GM19438 (cell line): ENCODE measurements around the gene EPB41L5.
"Not testable (repeated sequence)": the region's sequence is repeated elsewhere in the genome, so short reads cannot be mapped to it uniquely, and the experiment has no call there.

Experiments
- ATAC-seq: cut with Tn5 transposase; IDR thresholded peaks from one replicate; pipeline ENCODE4 v1.9.1; 2021; ENCODE audit warnings: low read depth; ENCODE audit not compliant: unreplicated experiment

EPB41L5 gene

GRCh38 chr2:120189189-120189588 is 176.3 kb downstream of the EPB41L5 start:
- ATAC-seq: no peak

GRCh38 chr2:120192280-120192679 is 179.4 kb downstream of the EPB41L5 start:
- ATAC-seq: no peak

GRCh38 chr2:120195553-120195952 is 182.7 kb downstream of the EPB41L5 start:
- ATAC-seq: no peak

- ATAC-seq: not testable (repeated sequence)
Measured at GRCh38 chr2:120199817-120200459, 187.1 kb downstream of the EPB41L5 start.

GRCh38 chr2:120203251-120204021 is 190.6 kb downstream of the EPB41L5 start:
- no peak for ATAC-seq

- ATAC-seq: no peak
Measured at GRCh38 chr2:120204022-120204405, 191.1 kb downstream of the EPB41L5 start.

GRCh38 chr2:120204417-120204816 is 191.5 kb downstream of the EPB41L5 start:
- no peak for ATAC-seq

- ATAC-seq: no peak
Measured at GRCh38 chr2:120204945-120205670, 192.2 kb downstream of the EPB41L5 start.

- no peak for ATAC-seq
Measured at GRCh38 chr2:120206022-120206581, 193.2 kb downstream of the EPB41L5 start.

GRCh38 chr2:120208381-120209353 is 195.8 kb downstream of the EPB41L5 start:
- ATAC-seq: no peak

- ATAC-seq: no peak
Measured at GRCh38 chr2:120209427-120210269, 196.8 kb downstream of the EPB41L5 start.

- no peak for ATAC-seq
Measured at GRCh38 chr2:120210270-120210693, 197.4 kb downstream of the EPB41L5 start.

GRCh38 chr2:120218181-120218580 is 205.3 kb downstream of the EPB41L5 start:
- ATAC-seq: no peak

- no peak for ATAC-seq
Measured at GRCh38 chr2:120219291-120219690, 206.4 kb downstream of the EPB41L5 start.

GRCh38 chr2:120219766-120220165 is 206.9 kb downstream of the EPB41L5 start:
- no peak for ATAC-seq

- ATAC-seq: no peak
Measured at GRCh38 chr2:120220756-120221155, 207.9 kb downstream of the EPB41L5 start.

GRCh38 chr2:120221616-120222015 is 208.7 kb downstream of the EPB41L5 start:
- ATAC-seq: no peak

GRCh38 chr2:120222186-120223033 is 209.5 kb downstream of the EPB41L5 start:
- ATAC-seq: no peak
